Nephron (organoid): ENCODE data around the gene NMUR1.
"Not testable (repeated sequence)": the region's sequence is repeated elsewhere in the genome, so short reads cannot be mapped to it uniquely, and the experiment has no call there.

Source experiments
- H3K27ac Mint-ChIP-seq, 3 experiments: 2 replicates each; pipeline ENCODE4 v1.8.0; 2020; ENCODE audit warnings: mixed read lengths in 3 of 3, mild to moderate bottlenecking in 2 of 3, moderate library complexity in 1 of 3
- H3K27me3 Mint-ChIP-seq: 2 replicates; pipeline ENCODE4 v1.8.0; 2021; ENCODE audit warnings: low read depth, mild to moderate bottlenecking, moderate library complexity, mixed read lengths
- H3K36me3 Mint-ChIP-seq: 2 replicates; pipeline ENCODE4 v1.8.0; 2020; ENCODE audit warnings: low read depth, mixed read lengths
- H3K4me1 Mint-ChIP-seq: 2 replicates; pipeline ENCODE4 v1.8.0; 2020; ENCODE audit warnings: mixed read lengths
- H3K4me3 Mint-ChIP-seq, 3 experiments: 2 replicates each; pipeline ENCODE4 v1.8.0; 2020; ENCODE audit warnings: mild to moderate bottlenecking in 3 of 3, mixed read lengths in 3 of 3, moderate library complexity in 2 of 3
- H3K9me3 Mint-ChIP-seq: 2 replicates; pipeline ENCODE4 v1.8.0; 2020; ENCODE audit warnings: mixed read lengths
- TF ChIP-seq, protein P1 (sequence below), 3 experiments: fragments of 200-600 bp; sonication (generic); IDR thresholded peaks; one replicate each; pipeline ENCODE4 v1.5.0; 2021; ENCODE audit warnings: antibody characterized with exemption in 3 of 3; ENCODE audit not compliant: unreplicated experiment in 3 of 3

The NMUR1 gene

DNA sequence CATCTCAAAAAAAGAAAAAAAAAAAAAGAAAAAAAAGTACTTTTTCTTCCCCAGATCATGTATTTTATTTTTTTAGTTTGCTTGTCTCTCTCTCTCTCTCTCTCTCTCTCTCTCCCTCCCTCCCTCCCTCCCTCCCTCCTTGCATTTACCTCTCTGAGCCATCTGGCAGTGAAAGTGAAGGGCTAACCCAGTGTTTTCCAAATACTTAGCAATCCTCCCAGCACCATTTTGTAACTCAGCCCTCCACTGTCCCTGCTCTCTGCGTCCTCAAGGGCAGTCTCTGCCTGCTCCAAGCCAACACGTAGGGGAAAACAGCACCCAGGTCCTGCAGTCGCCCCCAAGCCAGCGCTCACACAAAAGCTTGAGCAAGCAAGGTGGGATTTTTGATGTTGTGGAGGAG, 42.9 kb upstream of the NMUR1 start:
- H3K36me3 Mint-ChIP-seq, result no peaks in the 10 kb centered on the region
- H3K27ac Mint-ChIP-seq, result peak overlapping the region in 1 of 3 experiments; percentile 44
- H3K9me3 Mint-ChIP-seq, result no peaks in the 10 kb centered on the region
- TF ChIP-seq, protein P1, sequence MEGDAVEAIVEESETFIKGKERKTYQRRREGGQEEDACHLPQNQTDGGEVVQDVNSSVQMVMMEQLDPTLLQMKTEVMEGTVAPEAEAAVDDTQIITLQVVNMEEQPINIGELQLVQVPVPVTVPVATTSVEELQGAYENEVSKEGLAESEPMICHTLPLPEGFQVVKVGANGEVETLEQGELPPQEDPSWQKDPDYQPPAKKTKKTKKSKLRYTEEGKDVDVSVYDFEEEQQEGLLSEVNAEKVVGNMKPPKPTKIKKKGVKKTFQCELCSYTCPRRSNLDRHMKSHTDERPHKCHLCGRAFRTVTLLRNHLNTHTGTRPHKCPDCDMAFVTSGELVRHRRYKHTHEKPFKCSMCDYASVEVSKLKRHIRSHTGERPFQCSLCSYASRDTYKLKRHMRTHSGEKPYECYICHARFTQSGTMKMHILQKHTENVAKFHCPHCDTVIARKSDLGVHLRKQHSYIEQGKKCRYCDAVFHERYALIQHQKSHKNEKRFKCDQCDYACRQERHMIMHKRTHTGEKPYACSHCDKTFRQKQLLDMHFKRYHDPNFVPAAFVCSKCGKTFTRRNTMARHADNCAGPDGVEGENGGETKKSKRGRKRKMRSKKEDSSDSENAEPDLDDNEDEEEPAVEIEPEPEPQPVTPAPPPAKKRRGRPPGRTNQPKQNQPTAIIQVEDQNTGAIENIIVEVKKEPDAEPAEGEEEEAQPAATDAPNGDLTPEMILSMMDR (IDR thresholded peaks at IDR 0.05; ENCODE audit: unreplicated experiment in 3 of 3), result no peak
- no peak overlapping the region for H3K4me3 Mint-ChIP-seq
- peaks cover 20% of the 10 kb centered on the region for H3K4me1 Mint-ChIP-seq
- no peaks in the 10 kb centered on the region for H3K27me3 Mint-ChIP-seq

DNA sequence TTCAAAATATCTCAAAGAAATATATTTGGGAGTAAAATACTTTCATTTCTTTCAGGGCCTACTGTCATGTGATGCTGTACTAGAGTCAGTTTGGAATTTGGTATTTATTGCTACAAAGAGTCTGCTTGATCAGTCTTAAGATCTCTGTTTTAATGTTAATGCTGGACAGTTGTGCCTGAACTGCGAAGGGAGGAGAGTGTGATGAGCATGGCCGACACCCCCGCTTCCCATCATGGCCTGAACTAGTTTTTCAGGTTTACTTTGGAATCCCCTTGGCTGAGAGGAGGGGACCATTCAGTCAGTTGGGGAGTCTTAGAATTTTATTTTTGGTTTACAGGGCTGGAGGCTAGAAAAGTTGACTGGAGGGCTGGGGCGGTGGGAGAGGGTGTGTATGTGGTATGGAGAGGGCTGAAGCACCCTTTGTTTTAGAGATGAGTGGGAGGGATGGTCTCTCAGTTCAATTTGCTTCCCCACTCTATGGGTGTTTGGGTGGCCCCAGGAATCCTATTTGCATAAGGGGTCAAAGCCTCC, 41.5 kb upstream of the NMUR1 start:
- peak overlapping the region; percentile 77 to 87 (median 85) for H3K27ac Mint-ChIP-seq

DNA sequence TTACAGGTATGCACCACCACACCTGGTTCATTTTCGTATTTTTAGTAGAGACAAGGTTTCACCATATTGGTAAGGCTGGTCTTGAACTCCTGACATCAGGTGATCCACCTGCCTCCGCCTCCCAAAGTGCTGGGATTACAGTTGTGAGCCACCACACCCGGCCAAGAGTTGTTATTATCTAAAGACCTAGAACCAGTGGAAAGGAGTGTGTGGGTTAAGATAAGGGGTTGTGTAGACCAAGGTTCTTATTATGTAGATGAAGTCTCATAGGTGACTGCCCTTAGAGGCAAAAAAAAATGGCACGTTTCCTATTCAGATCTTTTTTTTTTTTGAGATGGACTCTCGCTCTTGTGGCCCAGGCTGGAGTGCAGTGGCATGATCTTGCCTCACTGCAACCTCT, 40.7 kb upstream of the NMUR1 start:
- H3K9me3 Mint-ChIP-seq, H3K27me3 Mint-ChIP-seq, H3K4me3 Mint-ChIP-seq, H3K27ac Mint-ChIP-seq, H3K36me3 Mint-ChIP-seq: not testable (repeated sequence)
- peaks cover 20% of the 10 kb centered on the region for H3K4me1 Mint-ChIP-seq

More for the DNA sequence above, 41.5 kb upstream of the NMUR1 start:
- H3K4me1 Mint-ChIP-seq, result peaks cover 20% of the 10 kb centered on the region
- TF ChIP-seq, protein P1 (IDR thresholded peaks at IDR 0.05; ENCODE audit: unreplicated experiment in 3 of 3), result no peak
- no peaks in the 10 kb centered on the region for H3K9me3 Mint-ChIP-seq
- H3K36me3 Mint-ChIP-seq, result no peaks in the 10 kb centered on the region
- peaks cover 3% of the 10 kb centered on the region for H3K27me3 Mint-ChIP-seq
- H3K4me3 Mint-ChIP-seq, result no peak overlapping the region

DNA sequence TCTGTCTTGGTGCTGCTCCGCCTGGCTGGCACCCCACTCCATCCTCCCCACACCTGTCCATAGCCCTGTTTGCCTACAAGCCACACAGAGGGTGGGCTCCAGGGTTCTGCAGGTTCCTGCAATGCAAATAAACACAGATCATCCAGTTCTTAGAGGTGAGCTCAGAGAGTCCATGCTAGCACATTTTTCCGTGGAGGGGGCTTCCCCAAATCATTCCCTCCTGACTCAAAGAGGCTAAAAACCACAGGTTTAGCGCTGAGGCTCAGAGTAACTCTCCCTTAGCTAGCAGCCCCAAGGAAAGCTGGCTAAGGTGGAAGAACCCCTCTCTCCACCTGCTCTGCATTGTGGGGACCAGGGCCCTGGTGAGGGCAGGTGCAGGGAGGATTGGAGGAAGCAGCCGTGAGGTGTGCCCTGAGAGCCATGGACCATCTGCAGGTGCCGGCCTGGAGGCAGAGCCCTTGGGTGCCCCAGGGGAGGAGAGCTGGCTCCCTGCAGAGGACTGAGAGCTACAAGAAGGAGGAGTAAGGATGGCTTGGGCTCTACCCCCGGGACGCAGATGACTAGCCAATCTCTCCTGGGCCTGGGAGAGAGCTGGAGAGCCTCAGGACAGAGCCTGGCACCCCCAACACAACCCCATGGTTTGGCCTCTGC, 38.7 kb upstream of the NMUR1 start:
- TF ChIP-seq, protein P1 (IDR thresholded peaks at IDR 0.05; ENCODE audit: unreplicated experiment in 3 of 3), result no peak
- Mint-ChIP-seq H3K36me3 (no peaks in the 10 kb centered on the region), H3K4me1 (peaks cover 20% of the 10 kb centered on the region), H3K9me3 (no peaks in the 10 kb centered on the region), H3K27me3 (peaks cover 3% of the 10 kb centered on the region), H3K27ac (peak overlapping the region in 1 of 3 experiments; percentile 64), H3K4me3 (no peak overlapping the region)

DNA sequence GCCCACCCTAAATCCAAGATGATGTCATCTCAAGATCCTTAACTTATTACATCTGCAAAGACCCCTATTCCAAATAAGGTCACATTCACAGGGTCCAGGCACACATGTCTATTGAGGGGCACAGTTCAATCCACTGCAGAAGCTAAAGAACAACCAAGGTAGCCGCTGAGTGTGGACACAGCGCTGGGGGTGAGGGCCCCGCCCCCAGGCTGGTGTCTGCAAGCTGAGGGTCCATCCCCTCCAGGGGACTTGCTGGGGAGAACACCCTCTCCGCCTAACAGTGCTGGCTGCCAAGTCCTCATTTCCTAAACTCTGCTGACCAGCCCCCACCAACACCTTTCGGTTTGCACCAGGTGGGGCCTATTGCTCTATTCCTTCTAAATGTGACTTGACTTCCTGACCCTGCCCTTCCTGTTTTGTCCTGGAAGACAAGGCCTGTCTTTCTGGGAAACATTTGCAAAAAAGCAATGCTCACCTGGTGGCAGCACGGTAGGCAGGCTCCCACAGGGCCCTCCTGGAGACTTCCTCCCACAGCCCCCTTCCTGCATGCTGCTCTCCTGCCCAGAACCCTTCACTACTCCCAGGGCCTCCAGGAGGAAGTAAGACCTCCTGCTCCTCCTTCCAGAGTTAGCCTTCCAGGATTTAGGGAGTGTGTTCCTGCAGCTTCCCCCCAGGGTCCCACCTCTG, 38.0 kb upstream of the NMUR1 start:
- H3K4me3 Mint-ChIP-seq, result no peak overlapping the region
- H3K27ac Mint-ChIP-seq, result peak overlapping the region in 1 of 3 experiments; percentile 64
- no peaks in the 10 kb centered on the region for H3K9me3 Mint-ChIP-seq
- peaks cover 20% of the 10 kb centered on the region for H3K4me1 Mint-ChIP-seq
- TF ChIP-seq, protein P1 (IDR thresholded peaks at IDR 0.05; ENCODE audit: unreplicated experiment in 3 of 3), result no peak
- H3K36me3 Mint-ChIP-seq, result no peaks in the 10 kb centered on the region
- H3K27me3 Mint-ChIP-seq, result peaks cover 3% of the 10 kb centered on the region

DNA sequence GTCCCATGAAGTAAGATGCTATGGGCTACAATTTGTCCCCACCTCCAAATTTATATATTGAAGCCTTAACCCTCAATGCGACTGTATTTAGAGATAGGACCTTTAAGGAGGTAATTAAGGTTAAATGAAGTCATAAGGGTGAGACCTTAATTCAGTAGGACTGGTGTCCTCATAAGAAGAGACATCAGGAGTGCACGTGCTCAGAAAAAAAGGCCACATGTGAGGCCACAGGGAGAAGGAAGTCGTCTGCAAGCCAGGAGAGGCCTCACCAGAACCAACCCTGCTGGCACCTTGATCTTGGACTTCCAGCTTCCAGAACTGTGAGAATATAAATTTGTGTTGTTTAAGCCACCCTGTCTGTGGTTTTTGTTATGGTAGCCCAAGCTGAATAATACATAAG, 36.9 kb upstream of the NMUR1 start:
- H3K9me3 Mint-ChIP-seq, result no peaks in the 10 kb centered on the region
- TF ChIP-seq, protein P1 (IDR thresholded peaks at IDR 0.05; ENCODE audit: unreplicated experiment in 3 of 3), result no peak
- H3K36me3 Mint-ChIP-seq, result no peaks in the 10 kb centered on the region
- no peak overlapping the region for H3K4me3 Mint-ChIP-seq
- H3K27ac Mint-ChIP-seq, result no peak overlapping the region
- peaks cover 16% of the 10 kb centered on the region for H3K4me1 Mint-ChIP-seq
- H3K27me3 Mint-ChIP-seq, result peaks cover 3% of the 10 kb centered on the region
